NT2/D1 (cell line): ENCODE measurements around the gene GADD45GIP1.
"Not testable (repeated sequence)": the region's sequence is repeated elsewhere in the genome, so short reads cannot be mapped to it uniquely, and the experiment has no call there.

ENCODE experiments used
- SUZ12 ChIP-seq: IDR thresholded peaks from 2 replicates; pipeline ENCODE4 v1.6.1; 2011; ENCODE audit not compliant: insufficient read length, insufficient read depth; ENCODE audit errors: extremely low read depth
- YY1 ChIP-seq: IDR thresholded peaks from 2 replicates; pipeline ENCODE4 v1.6.1; 2011; ENCODE audit not compliant: insufficient read length, insufficient read depth
- ZNF274 ChIP-seq: IDR thresholded peaks from 2 replicates; pipeline ENCODE4 v1.6.1; 2011; ENCODE audit warnings: mild to moderate bottlenecking, low read depth, low read length

DNA sequence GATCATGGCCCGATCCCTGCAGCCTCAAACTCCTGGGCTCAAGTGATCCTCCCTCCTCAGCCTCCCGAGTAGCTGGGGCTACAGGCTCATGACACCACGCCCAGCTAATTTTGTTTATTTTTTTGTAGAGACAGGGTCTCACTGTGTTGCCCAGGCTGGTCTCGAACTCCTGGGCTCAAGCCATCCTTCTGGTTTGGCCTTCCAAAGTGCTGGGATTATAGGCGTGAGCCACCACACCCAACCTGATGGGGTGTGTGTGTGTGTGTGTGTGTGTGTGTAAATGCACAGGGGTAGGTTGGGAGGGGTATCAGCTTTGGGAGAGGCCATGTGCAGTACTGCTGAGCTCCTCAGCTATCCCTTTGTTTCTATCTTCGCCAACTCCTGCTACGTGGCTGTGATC, 19.1 kb upstream of the GADD45GIP1 start:
- TF ChIP-seq SUZ12, YY1, ZNF274: not testable (repeated sequence)
